Spleen (tissue), 11 donors: Measurements from ENCODE around the gene SLC13A3. TPM values are rescaled to one million over a fixed set of nuclear protein-coding genes. Genes with fewer than 3 reads are reported as not detected.

Experiments
- DNase-seq: peaks from one replicate; pipeline ENCODE4 v3.0.0-alpha.2; 2020
- H3K27ac ChIP-seq, 8 donors: fragments of 200-600 bp; sonication (generic) in 7 of 8; 1 replicate in 4 of 8; 2 replicates in 4 of 8; pipeline versions ENCODE4 v1.5.0 to v1.8.0; 2016 to 2021; ENCODE audit warnings: inconsistent platforms in 4 of 8, mild to moderate bottlenecking in 4 of 8, moderate library complexity in 1 of 8
- H3K27me3 ChIP-seq, 7 donors: fragments of 200-600 bp; sonication (generic) in 6 of 7; replicated peaks in 1 of 7; 1 replicate in 4 of 7; 2 replicates in 3 of 7; pipeline versions ENCODE4 v1.5.0 to v1.8.0; 2016 to 2021; ENCODE audit warnings: inconsistent platforms in 3 of 7, mild to moderate bottlenecking in 1 of 7
- H3K36me3 ChIP-seq, 6 donors: fragments of 200-600 bp; sonication (generic) in 5 of 6; 1 replicate in 4 of 6; 2 replicates in 2 of 6; pipeline versions ENCODE4 v1.5.0 to v1.8.0; 2016 to 2021; ENCODE audit warnings: inconsistent platforms in 2 of 6
- H3K4me1 ChIP-seq, 6 donors: fragments of 200-600 bp; sonication (generic) in 5 of 6; 1 replicate in 3 of 6; 2 replicates in 3 of 6; pipeline versions ENCODE4 v1.5.0 to v1.8.0; 2016 to 2021; ENCODE audit warnings: inconsistent platforms in 3 of 6
- H3K4me3 ChIP-seq, 8 donors: fragments of 200-600 bp; sonication (generic) in 7 of 8; 1 replicate in 4 of 8; 2 replicates in 4 of 8; pipeline versions ENCODE4 v1.5.0 to v1.8.0; 2016 to 2021; ENCODE audit warnings: inconsistent platforms in 4 of 8, mild to moderate bottlenecking in 4 of 8, moderate library complexity in 2 of 8
- H3K9me3 ChIP-seq, 8 donors: fragments of 200-600 bp; sonication (generic) in 7 of 8; 1 replicate in 4 of 8; 2 replicates in 4 of 8; pipeline versions ENCODE4 v1.5.0 to v1.8.0; 2016 to 2021; ENCODE audit warnings: inconsistent platforms in 4 of 8
- CTCF ChIP-seq, 11 experiments: fragments of 200-600 bp in 7 of 11; fragments of 450-650 bp in 4 of 11; sonication (generic) in 4 of 11; IDR thresholded peaks in 8 of 11; conservative IDR thresholded peaks in 3 of 11; 1 replicate in 7 of 11; 2 replicates in 4 of 11; pipeline versions ENCODE4 v1.4.0 to v1.8.0; 2016 to 2021; ENCODE audit warnings: antibody characterized with exemption in 11 of 11, inconsistent platforms in 4 of 11, mild to moderate bottlenecking in 1 of 11
- POLR2A ChIP-seq, 3 donors: fragments of 450-650 bp; IDR thresholded peaks; one replicate each; pipeline ENCODE4 v1.5.1; 2017; ENCODE audit warnings: antibody characterized with exemption in 3 of 3, mild to moderate bottlenecking in 1 of 3
- POLR2AphosphoS5 ChIP-seq, 3 donors: sonication (generic); formaldehyde crosslinking; IDR thresholded peaks; one replicate each; pipeline ENCODE4 v1.5.1; 2017; ENCODE audit warnings: antibody characterized with exemption in 3 of 3
- WGBS, 5 donors: extraction: QIAGEN DNeasy Blood & Tissue Kit in 3 of 5; methylation state at CpG; one replicate each; pipeline versions ENCODE4 v1.1.5 to v1.1.7; 2013 to 2018; 5-methylcytosine and 5-hydroxymethylcytosine counted together
- intact Hi-C: fragments of 100-400 bp; cut with DNase I; formaldehyde crosslinking; loops from one replicate; pipeline ENCODE4 v1.15.0; 2023; ENCODE audit warnings: low total_unique reads
- polyA plus RNA-seq, 3 donors: library from polyadenylated mRNA; stranded (reverse); fragments of 200-250 nt; gene quantifications; one replicate each; pipeline ENCODE4 v1.2.1, GENCODE V29; 2013
- total RNA-seq, 7 donors: library from RNA; depleted of rRNA in 3 of 7; stranded (reverse); fragments of >200 nt in 3 of 7; fragmentation: NEBNext Ultra II Directional in 4 of 7; extraction: Animal tissue kit (Norgen Biotek cat#: 25700) in 4 of 7; gene quantifications; one replicate each; pipeline versions ENCODE4 v1.1.0 to v1.2.1, GENCODE V29; 2016 to 2021
- donor health status: healthy with polysubstance abuse.
- donor health status: DM: no; HTN: no; CAD: no; lungs with moderate emphysema.
- donor health status: DM: no; HTN: no; CAD: no.
- donor health status: Bipolar disorder and iron deficiency.
- donor health status: healthy.
- donor health status: DM: no; HTN: no; CAD: no.
- donor health status: DM: yes; HTN: yes; CAD: no.

Gene SLC13A3
- total and polyA plus RNA-seq, 10 donors, result 0.16 to 1.7 (median 0.44) TPM; not detected in 1

- Histone ChIP-seq H3K4me1 (peaks cover 0 to 18% (median 11%) of the 10 kb centered on the region in 6 donors), H3K27ac (peak overlapping the region in 3 of 8 donors; percentile 47 to 73 (median 60)), H3K27me3 (peaks cover 0 to 35% (median 5%) of the 10 kb centered on the region in 7 donors), H3K9me3 (no peaks in the 10 kb centered on the region), H3K36me3 (no peaks in the 10 kb centered on the region), H3K4me3 (peak overlapping the region in 5 of 8 donors; percentile 19 to 54 (median 25))
- intact Hi-C loops, result no loop called here
- no peak for DNase-seq
- 44 to 52% (median 49%) methylated on average over 5 of the region's 5 CpGs for WGBS, 5 donors
- TF ChIP-seq POLR2A (IDR thresholded peaks at IDR 0.05) (no peak), CTCF (IDR thresholded peaks at IDR 0.05 in 8 of 11, conservative IDR thresholded peaks at IDR 0.05 in 3 of 11) (no peak), POLR2AphosphoS5 (IDR thresholded peaks at IDR 0.05) (no peak)
Measured at GRCh38 chr20:46562009-46562372, 89.3 kb downstream of the SLC13A3 start.

- Histone ChIP-seq H3K27me3 (peaks cover 0 to 21% (median 0%) of the 10 kb centered on the region in 7 donors), H3K9me3 (no peaks in the 10 kb centered on the region), H3K4me1 (peaks cover 0 to 18% (median 11%) of the 10 kb centered on the region in 6 donors), H3K27ac (no peak overlapping the region), H3K4me3 (no peak overlapping the region), H3K36me3 (no peaks in the 10 kb centered on the region)
- intact Hi-C loops, result no loop called here
- 71 to 81% (median 76%) methylated on average over 7 of the region's 7 CpGs for WGBS, 5 donors
- DNase-seq, result no peak
- no peak for TF ChIP-seq POLR2AphosphoS5 (IDR thresholded peaks at IDR 0.05)
- no peak for TF ChIP-seq POLR2A (IDR thresholded peaks at IDR 0.05)
- no peak for TF ChIP-seq CTCF (IDR thresholded peaks at IDR 0.05 in 8 of 11, conservative IDR thresholded peaks at IDR 0.05 in 3 of 11)
Measured at GRCh38 chr20:46559685-46560440, 91.4 kb downstream of the SLC13A3 start.

- DNase-seq, result no peak
- Histone ChIP-seq H3K36me3 (no peaks in the 10 kb centered on the region), H3K9me3 (no peaks in the 10 kb centered on the region), H3K27me3 (peaks cover 0 to 17% (median 0%) of the 10 kb centered on the region in 7 donors), H3K27ac (no peak overlapping the region), H3K4me3 (no peak overlapping the region), H3K4me1 (peaks cover 0 to 18% (median 11%) of the 10 kb centered on the region in 6 donors)
- TF ChIP-seq CTCF (IDR thresholded peaks at IDR 0.05 in 8 of 11, conservative IDR thresholded peaks at IDR 0.05 in 3 of 11), result no peak
- no peak for TF ChIP-seq POLR2A (IDR thresholded peaks at IDR 0.05)
- no peak for TF ChIP-seq POLR2AphosphoS5 (IDR thresholded peaks at IDR 0.05)
- intact Hi-C loops, result no loop called here
- WGBS, 5 donors, result 82 to 97% (median 85%) methylated on average over 3 of the region's 3 CpGs
Measured at GRCh38 chr20:46559001-46559400, 92.3 kb downstream of the SLC13A3 start.

- WGBS, 5 donors, result 45 to 74% (median 64%) methylated on average over 4 to 5 of the region's 5 CpGs
- Histone ChIP-seq H3K27ac (no peak overlapping the region), H3K9me3 (no peaks in the 10 kb centered on the region), H3K4me1 (peaks cover 0 to 18% (median 13%) of the 10 kb centered on the region in 6 donors), H3K27me3 (peaks cover 0 to 17% (median 0%) of the 10 kb centered on the region in 7 donors), H3K4me3 (no peak overlapping the region), H3K36me3 (no peaks in the 10 kb centered on the region)
- intact Hi-C loops, result no loop called here
- TF ChIP-seq POLR2AphosphoS5 (IDR thresholded peaks at IDR 0.05) (peak in 1 of 3 donors; percentile 13), CTCF (IDR thresholded peaks at IDR 0.05 in 8 of 11, conservative IDR thresholded peaks at IDR 0.05 in 3 of 11) (no peak)
- DNase-seq, result no peak
Measured at GRCh38 chr20:46558511-46558959, 92.7 kb downstream of the SLC13A3 start.
